IMR-90 (cell line): ENCODE data around the gene CFAP69. TPM values are rescaled to one million over a fixed set of nuclear protein-coding genes. Genes with fewer than 3 reads are reported as not detected.

Experiments
- ATAC-seq: fragments of 200-7000 bp; cut with Tn5 transposase; 2 replicates; pipeline ENCODE4 v1.9.1; 2020; ENCODE audit warnings: low read depth, mild to moderate bottlenecking, moderate library complexity
- BruUV-seq: library from RNA; stranded (reverse); fragments of 400-500 nt; replicated peaks from 2 replicates; lab custom pipeline; 2021; lab: Mats Ljungman, UMichigan
- CTCF ChIA-PET: fragments of 300-600 bp; formaldehyde crosslinking; extraction: SDS; loops from one replicate; lab custom pipeline; 2021; ENCODE audit warnings: antibody characterized with exemption; lab: Yijun Ruan, JAX
- POLR2A ChIA-PET: fragments of 300-600 bp; sonication (Branson Sonifier 250); formaldehyde crosslinking; loops from one replicate; lab custom pipeline; 2022; ENCODE audit warnings: antibody characterized with exemption; ENCODE audit not compliant: unreplicated experiment; lab: Charles Lee
- DNase-seq: peaks from one replicate; pipeline ENCODE4 v3.0.0; 2013
- H2AFZ ChIP-seq: replicated peaks from 2 replicates; pipeline ENCODE3; 2013; ENCODE audit warnings: low read length, mild to moderate bottlenecking; ENCODE audit not compliant: poor library complexity
- H2AK5ac ChIP-seq: 2 replicates; pipeline ENCODE4 v1.6.1; 2013; ENCODE audit warnings: low read depth, low read length, inconsistent platforms
- H2AK9ac ChIP-seq: replicated peaks from 2 replicates; pipeline ENCODE3; 2013; ENCODE audit warnings: mild to moderate bottlenecking, low read depth, low read length, moderate library complexity; ENCODE audit not compliant: poor library complexity
- H2BK120ac ChIP-seq: 2 replicates; pipeline ENCODE4 v1.6.1; 2013; ENCODE audit warnings: low read depth, low read length, inconsistent platforms
- H2BK15ac ChIP-seq: 3 replicates; pipeline ENCODE4 v1.6.1; 2013; ENCODE audit warnings: low read depth, low read length, inconsistent platforms
- H2BK20ac ChIP-seq: 2 replicates; pipeline ENCODE4 v1.6.1; 2013; ENCODE audit warnings: low read depth, mild to moderate bottlenecking, inconsistent platforms, low read length, moderate library complexity
- H2BK5ac ChIP-seq: 2 replicates; pipeline ENCODE4 v1.6.1; 2013; ENCODE audit warnings: mild to moderate bottlenecking, low read depth, low read length, inconsistent platforms; ENCODE audit not compliant: poor library complexity, severe bottlenecking
- H3K14ac ChIP-seq: replicated peaks from 2 replicates; pipeline ENCODE4 v1.6.1; 2013; ENCODE audit warnings: low read depth, low read length, inconsistent platforms
- H3K18ac ChIP-seq: 2 replicates; pipeline ENCODE4 v1.6.1; 2013; ENCODE audit warnings: low read depth, low read length, control low read depth
- H3K23ac ChIP-seq: 2 replicates; pipeline ENCODE4 v1.6.1; 2013; ENCODE audit warnings: low read depth, low read length, inconsistent platforms
- H3K27ac ChIP-seq: 2 replicates; pipeline ENCODE4 v1.5.1; 2013; ENCODE audit warnings: mild to moderate bottlenecking, control low read depth, low read length; ENCODE audit not compliant: insufficient read depth
- H3K27me3 ChIP-seq: 2 replicates; pipeline ENCODE4 v1.6.1; 2013; ENCODE audit warnings: low read length; ENCODE audit not compliant: control insufficient read depth, insufficient read depth
- H3K36me3 ChIP-seq: 2 replicates; pipeline ENCODE4 v1.6.1; 2013; ENCODE audit warnings: low read length, mixed read lengths; ENCODE audit not compliant: control insufficient read depth, insufficient read depth
- H3K4ac ChIP-seq: 2 replicates; pipeline ENCODE4 v1.6.1; 2013; ENCODE audit warnings: low read depth, low read length, inconsistent platforms
- H3K4me1 ChIP-seq: 2 replicates; pipeline ENCODE4 v1.6.1; 2013; ENCODE audit warnings: low read length, mixed read lengths; ENCODE audit not compliant: control insufficient read depth, insufficient read depth
- H3K4me2 ChIP-seq: 2 replicates; pipeline ENCODE4 v1.6.1; 2013; ENCODE audit warnings: low read depth, mild to moderate bottlenecking, control low read depth, low read length, moderate library complexity
- H3K4me3 ChIP-seq: 2 replicates; pipeline ENCODE4 v1.5.1; 2013; ENCODE audit warnings: low read depth, mild to moderate bottlenecking, control low read depth, low read length, moderate library complexity; ENCODE audit not compliant: insufficient read depth
- H3K56ac ChIP-seq: 2 replicates; pipeline ENCODE4 v1.6.1; 2013; ENCODE audit warnings: low read length, inconsistent platforms; ENCODE audit not compliant: insufficient read depth; ENCODE audit errors: extremely low read depth
- H3K79me1 ChIP-seq, 2 experiments: 2 replicates each; pipeline ENCODE4 v1.6.1; 2013; ENCODE audit warnings: low read length in 2 of 2, inconsistent platforms in 1 of 2, low read depth in 1 of 2
- H3K9ac ChIP-seq: 2 replicates; pipeline ENCODE4 v1.6.1; 2013; ENCODE audit warnings: low read depth, low read length, control low read depth
- H3K9me1 ChIP-seq: 2 replicates; pipeline ENCODE4 v1.6.1; 2013; ENCODE audit warnings: low read length, inconsistent platforms; ENCODE audit not compliant: insufficient read depth
- H3K9me3 ChIP-seq: 2 replicates; pipeline ENCODE4 v1.6.1; 2013; ENCODE audit warnings: low read length; ENCODE audit not compliant: control insufficient read depth, insufficient read depth
- H4K20me1 ChIP-seq: 2 replicates; pipeline ENCODE4 v1.6.1; 2013; ENCODE audit warnings: low read length, inconsistent platforms; ENCODE audit not compliant: insufficient read depth
- H4K5ac ChIP-seq: 2 replicates; pipeline ENCODE4 v1.6.1; 2013; ENCODE audit warnings: mild to moderate bottlenecking, low read depth, low read length, control low read depth
- H4K8ac ChIP-seq, 2 experiments: 2 replicates each; pipeline ENCODE4 v1.6.1; 2013; ENCODE audit warnings: low read depth in 2 of 2, low read length in 2 of 2, control low read depth in 1 of 2, inconsistent platforms in 1 of 2
- H4K91ac ChIP-seq: 2 replicates; pipeline ENCODE4 v1.6.1; 2013; ENCODE audit warnings: low read depth, low read length, inconsistent platforms; ENCODE audit not compliant: insufficient read depth
- CEBPB ChIP-seq: IDR thresholded peaks from 2 replicates; pipeline ENCODE4 v1.6.1; 2012; ENCODE audit warnings: low read depth, low read length, improper control_type of control experiment
- MAFK ChIP-seq: IDR thresholded peaks from 2 replicates; pipeline ENCODE4 v1.6.1; 2012; ENCODE audit warnings: low read depth, low read length, improper control_type of control experiment
- NFE2L2 ChIP-seq: fragments of 150-350 bp; IDR thresholded peaks from 2 replicates; pipeline ENCODE4 v1.6.1; 2016; ENCODE audit warnings: low read depth, mild to moderate bottlenecking, low read length
- WGBS, 2 experiments: methylation state at CpG; one replicate each; pipeline versions ENCODE4 v1.1.5 to v1.1.7; 2013; ENCODE audit warnings: missing lambda C conversion rate in 2 of 2; ENCODE audit not compliant: insufficient read length in 1 of 2; ENCODE audit errors: extremely low coverage in 2 of 2; 5-methylcytosine and 5-hydroxymethylcytosine counted together
- dilution Hi-C: fragments of 300-500 bp; cut with HindIII; formaldehyde crosslinking; loops from one replicate; pipeline ENCODE4 v1.14.3; 2018; ENCODE audit warnings: low sequenced_read_pairs; ENCODE audit not compliant: unreplicated experiment
- in situ Hi-C: fragments of 300-500 bp; cut with MboI; formaldehyde crosslinking; loops from 3 replicates; pipeline ENCODE4 v1.14.3; 2019; ENCODE audit warnings: low sequenced_read_pairs, inconsistent platforms, mixed read lengths
- intact Hi-C: fragments of 100-400 bp; cut with micrococcal nuclease; formaldehyde crosslinking; loops from 2 replicates; pipeline ENCODE4 v1.10.0; 2022
- polyA plus RNA-seq, 3 experiments: library from polyadenylated mRNA; depleted of rRNA; stranded (reverse); fragments of >200 nt; gene quantifications; 2 replicates each; pipeline ENCODE4 v1.2.3, GENCODE V29; 2012; ENCODE audit warnings: low replicate concordance in 1 of 3
- total RNA-seq: library from RNA; depleted of rRNA; stranded (reverse); fragments of >200 nt; gene quantifications from 2 replicates; pipeline ENCODE4 v1.2.3, GENCODE V29; 2012
- TF ChIP-seq, protein P1 (sequence below): conservative IDR thresholded peaks from 2 replicates; pipeline ENCODE4 v1.5.1; 2012; ENCODE audit warnings: mild to moderate bottlenecking, low read depth, low read length, improper control_type of control experiment
- TF ChIP-seq, protein P2 (sequence below): fragments of 150-350 bp; IDR thresholded peaks from 2 replicates; pipeline ENCODE4 v1.6.1; 2017; ENCODE audit warnings: mild to moderate bottlenecking, antibody characterized with exemption, low read length, low read depth

Gene CFAP69
- total and polyA plus RNA-seq, 2 of the 4 experiments (the other 2 are of a cell fraction), result 0.72 to 0.86 TPM

- H3K18ac ChIP-seq, result no peak overlapping the region
- no peak overlapping the region for H3K4me3 ChIP-seq
- H2BK20ac ChIP-seq, result no peak overlapping the region
- TF ChIP-seq, protein P1, sequence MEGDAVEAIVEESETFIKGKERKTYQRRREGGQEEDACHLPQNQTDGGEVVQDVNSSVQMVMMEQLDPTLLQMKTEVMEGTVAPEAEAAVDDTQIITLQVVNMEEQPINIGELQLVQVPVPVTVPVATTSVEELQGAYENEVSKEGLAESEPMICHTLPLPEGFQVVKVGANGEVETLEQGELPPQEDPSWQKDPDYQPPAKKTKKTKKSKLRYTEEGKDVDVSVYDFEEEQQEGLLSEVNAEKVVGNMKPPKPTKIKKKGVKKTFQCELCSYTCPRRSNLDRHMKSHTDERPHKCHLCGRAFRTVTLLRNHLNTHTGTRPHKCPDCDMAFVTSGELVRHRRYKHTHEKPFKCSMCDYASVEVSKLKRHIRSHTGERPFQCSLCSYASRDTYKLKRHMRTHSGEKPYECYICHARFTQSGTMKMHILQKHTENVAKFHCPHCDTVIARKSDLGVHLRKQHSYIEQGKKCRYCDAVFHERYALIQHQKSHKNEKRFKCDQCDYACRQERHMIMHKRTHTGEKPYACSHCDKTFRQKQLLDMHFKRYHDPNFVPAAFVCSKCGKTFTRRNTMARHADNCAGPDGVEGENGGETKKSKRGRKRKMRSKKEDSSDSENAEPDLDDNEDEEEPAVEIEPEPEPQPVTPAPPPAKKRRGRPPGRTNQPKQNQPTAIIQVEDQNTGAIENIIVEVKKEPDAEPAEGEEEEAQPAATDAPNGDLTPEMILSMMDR, result no peak
- no peak for TF ChIP-seq CEBPB
- TF ChIP-seq MAFK, result no peak
- no peak for TF ChIP-seq NFE2L2
- TF ChIP-seq, protein P2, sequence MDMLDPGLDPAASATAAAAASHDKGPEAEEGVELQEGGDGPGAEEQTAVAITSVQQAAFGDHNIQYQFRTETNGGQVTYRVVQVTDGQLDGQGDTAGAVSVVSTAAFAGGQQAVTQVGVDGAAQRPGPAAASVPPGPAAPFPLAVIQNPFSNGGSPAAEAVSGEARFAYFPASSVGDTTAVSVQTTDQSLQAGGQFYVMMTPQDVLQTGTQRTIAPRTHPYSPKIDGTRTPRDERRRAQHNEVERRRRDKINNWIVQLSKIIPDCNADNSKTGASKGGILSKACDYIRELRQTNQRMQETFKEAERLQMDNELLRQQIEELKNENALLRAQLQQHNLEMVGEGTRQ, result no peak
- H3K79me1 ChIP-seq, result no peaks in the 10 kb centered on the region
- DNase-seq (no peak), ATAC-seq (no peak)
- H4K20me1 ChIP-seq, result no peaks in the 10 kb centered on the region
- no peak overlapping the region for H2BK15ac ChIP-seq
- no peak overlapping the region for H3K4me2 ChIP-seq
- H3K27me3 ChIP-seq, result no peaks in the 10 kb centered on the region
- H4K91ac ChIP-seq, result no peak overlapping the region
- no peak overlapping the region for H4K5ac ChIP-seq
- no peak overlapping the region for H2AK9ac ChIP-seq
- no peaks in the 10 kb centered on the region for H3K4me1 ChIP-seq
- H2AK5ac ChIP-seq, result no peak overlapping the region
- POLR2A ChIA-PET, result no interaction called here
- CTCF ChIA-PET, result no interaction called here
- no peak overlapping the region for H2AFZ ChIP-seq
- no peaks in the 10 kb centered on the region for H3K9me1 ChIP-seq
- no peak overlapping the region for H3K14ac ChIP-seq
- no peak overlapping the region for H2BK5ac ChIP-seq
- H3K56ac ChIP-seq, result no peak overlapping the region
- H3K27ac ChIP-seq, result no peak overlapping the region
- no peak overlapping the region for H3K23ac ChIP-seq
- intact Hi-C loops (no loop called here), in situ Hi-C loops (no loop called here), dilution Hi-C loops (no loop called here)
- BruUV-seq, result no TSS peak
- H2BK120ac ChIP-seq, result no peak overlapping the region
- no peak overlapping the region for H4K8ac ChIP-seq
- H3K9ac ChIP-seq, result no peak overlapping the region
- H3K9me3 ChIP-seq, result no peaks in the 10 kb centered on the region
- no CpG with 5 or more reads among the region's 1 CpG for WGBS, 2 experiments
- no peak overlapping the region for H3K4ac ChIP-seq
- H3K36me3 ChIP-seq, result no peaks in the 10 kb centered on the region
Measured at GRCh38 chr7:90207956-90208355, 37.0 kb upstream of the CFAP69 start.
